HG03108 (cell line): ENCODE measurements around the gene GSG1L.

Source experiments
- ATAC-seq: cut with Tn5 transposase; IDR thresholded peaks from one replicate; pipeline ENCODE4 v1.9.1; 2021; ENCODE audit warnings: moderate library complexity; ENCODE audit not compliant: unreplicated experiment

The GSG1L gene

GRCh38 chr16:27824786-27825185 lies 238.7 kb downstream of the GSG1L start:
- no peak for ATAC-seq

- no peak for ATAC-seq
These were observed 239.5 kb downstream of the GSG1L start for GRCh38 chr16:27824006-27824405.

- ATAC-seq, result no peak
These were observed 240.1 kb downstream of the GSG1L start for GRCh38 chr16:27823421-27823820.

- no peak for ATAC-seq
These were observed 240.5 kb downstream of the GSG1L start for GRCh38 chr16:27822996-27823395.

- no peak for ATAC-seq
These were observed 241.0 kb downstream of the GSG1L start for GRCh38 chr16:27822529-27822928.

- ATAC-seq, result no peak
These were observed 242.7 kb downstream of the GSG1L start for GRCh38 chr16:27820646-27821345.

- no peak for ATAC-seq
These were observed 243.5 kb downstream of the GSG1L start for GRCh38 chr16:27819881-27820610.

- ATAC-seq, result no peak
These were observed 244.2 kb downstream of the GSG1L start for GRCh38 chr16:27819356-27819755.

GRCh38 chr16:27818246-27818645 lies 245.3 kb downstream of the GSG1L start:
- no peak for ATAC-seq

GRCh38 chr16:27817038-27817437 lies 246.5 kb downstream of the GSG1L start:
- ATAC-seq, result no peak

GRCh38 chr16:27816561-27816960 lies 247.0 kb downstream of the GSG1L start:
- no peak for ATAC-seq

GRCh38 chr16:27813591-27813990 lies 249.9 kb downstream of the GSG1L start:
- no peak for ATAC-seq

- no peak for ATAC-seq
These were observed 251.6 kb downstream of the GSG1L start for GRCh38 chr16:27811881-27812280.

GRCh38 chr16:27806986-27807385 lies 256.5 kb downstream of the GSG1L start:
- no peak for ATAC-seq

GRCh38 chr16:27806388-27806787 lies 257.1 kb downstream of the GSG1L start:
- ATAC-seq, result no peak

- no peak for ATAC-seq
These were observed 257.6 kb downstream of the GSG1L start for GRCh38 chr16:27805828-27806351.

GRCh38 chr16:27803775-27804549 lies 259.6 kb downstream of the GSG1L start:
- ATAC-seq, result no peak

GRCh38 chr16:27802664-27803439 lies 260.7 kb downstream of the GSG1L start:
- ATAC-seq, result no peak

- no peak for ATAC-seq
These were observed 262.1 kb downstream of the GSG1L start for GRCh38 chr16:27801289-27801945.

GRCh38 chr16:27800817-27801216 lies 262.7 kb downstream of the GSG1L start:
- no peak for ATAC-seq
